PC-9 (cell line): Measurements from ENCODE around the gene NAT8L. TPM values are rescaled to one million over a fixed set of nuclear protein-coding genes. Genes with fewer than 3 reads are reported as not detected.

Experiments used
- BruUV-seq: library from RNA; stranded (reverse); fragments of 400-500 nt; replicated peaks from 2 replicates; lab custom pipeline; 2021; lab: Mats Ljungman, UMichigan
- CTCF ChIA-PET: fragments of 300-600 bp; sonication (Branson Sonifier 250); formaldehyde crosslinking; loops from one replicate; lab custom pipeline; 2022; ENCODE audit warnings: antibody characterized with exemption; lab: Charles Lee
- POLR2A ChIA-PET: fragments of 300-600 bp; sonication (Branson Sonifier 250); formaldehyde crosslinking; loops from one replicate; lab custom pipeline; 2022; ENCODE audit warnings: antibody characterized with exemption; ENCODE audit not compliant: unreplicated experiment; lab: Charles Lee
- DNase-seq, 2 experiments: peaks; one replicate each; pipeline versions ENCODE4 v3.0.0 to v3.0.0-alpha.2; 2015 to 2022; ENCODE audit warnings: mixed read lengths in 1 of 2
- H2AFZ ChIP-seq: fragments of 200-600 bp; sonication (generic); 2 replicates; pipeline ENCODE4 v1.8.1; 2017; ENCODE audit warnings: antibody characterized with exemption
- H3F3A ChIP-seq: fragments of 200-600 bp; sonication (generic); 2 replicates; pipeline ENCODE4 v1.8.1; 2017; ENCODE audit warnings: antibody characterized with exemption, mild to moderate bottlenecking, low read depth; ENCODE audit not compliant: insufficient read depth
- H3K27ac ChIP-seq: fragments of 200-600 bp; sonication (generic); 2 replicates; pipeline ENCODE4 v1.6.1; 2016; ENCODE audit warnings: mixed run types
- H3K27me3 ChIP-seq: fragments of 200-600 bp; sonication (generic); 2 replicates; pipeline ENCODE4 v1.6.1; 2016; ENCODE audit warnings: low read depth, mixed run types; ENCODE audit not compliant: insufficient read depth
- H3K36me3 ChIP-seq: fragments of 200-600 bp; sonication (generic); 2 replicates; pipeline ENCODE4 v1.6.1; 2016; ENCODE audit warnings: low read depth, mixed run types
- H3K4me1 ChIP-seq: fragments of 200-600 bp; sonication (generic); replicated peaks from 2 replicates; pipeline ENCODE4 v1.6.1; 2016; ENCODE audit warnings: mixed run types; ENCODE audit not compliant: insufficient read depth
- H3K4me2 ChIP-seq: fragments of 200-600 bp; sonication (generic); 2 replicates; pipeline ENCODE4 v1.6.1; 2017; ENCODE audit warnings: mixed run types
- H3K4me3 ChIP-seq: fragments of 200-600 bp; sonication (generic); 2 replicates; pipeline ENCODE4 v1.6.1; 2016; ENCODE audit warnings: mixed run types
- H3K79me2 ChIP-seq: fragments of 200-600 bp; sonication (generic); 2 replicates; pipeline ENCODE4 v1.6.1; 2017; ENCODE audit warnings: low read depth, mixed run types
- H3K9me2 ChIP-seq: fragments of 200-600 bp; sonication (generic); 2 replicates; pipeline ENCODE4 v1.8.1; 2017; ENCODE audit warnings: mild to moderate bottlenecking; ENCODE audit not compliant: insufficient read depth
- H3K9me3 ChIP-seq: fragments of 200-600 bp; sonication (generic); 2 replicates; pipeline ENCODE4 v1.8.1; 2016; ENCODE audit warnings: low read depth; ENCODE audit not compliant: insufficient read depth
- H4K20me1 ChIP-seq: fragments of 200-600 bp; sonication (generic); 2 replicates; pipeline ENCODE4 v1.8.1; 2017; ENCODE audit not compliant: insufficient read depth
- CTCF ChIP-seq: fragments of 200-600 bp; sonication (generic); conservative IDR thresholded peaks from 2 replicates; pipeline ENCODE4 v1.6.1; 2017; ENCODE audit warnings: mixed run types, antibody characterized with exemption, mild to moderate bottlenecking, moderate library complexity
- EZH2 ChIP-seq: fragments of 200-600 bp; sonication (generic); IDR thresholded peaks from 2 replicates; pipeline ENCODE4 v1.8.0; 2017; ENCODE audit warnings: antibody characterized with exemption, low read depth
- intact Hi-C: fragments of 100-400 bp; cut with micrococcal nuclease; formaldehyde crosslinking; loops from one replicate; pipeline ENCODE4 v1.10.0; 2022; ENCODE audit not compliant: unreplicated experiment
- total RNA-seq: library from RNA; stranded (reverse); gene quantifications from 2 replicates; pipeline ENCODE4 v1.2.3, GENCODE V29; 2021

The NAT8L gene
- total RNA-seq, 1 experiment from 2014 or later, result 2.1 TPM

DNA sequence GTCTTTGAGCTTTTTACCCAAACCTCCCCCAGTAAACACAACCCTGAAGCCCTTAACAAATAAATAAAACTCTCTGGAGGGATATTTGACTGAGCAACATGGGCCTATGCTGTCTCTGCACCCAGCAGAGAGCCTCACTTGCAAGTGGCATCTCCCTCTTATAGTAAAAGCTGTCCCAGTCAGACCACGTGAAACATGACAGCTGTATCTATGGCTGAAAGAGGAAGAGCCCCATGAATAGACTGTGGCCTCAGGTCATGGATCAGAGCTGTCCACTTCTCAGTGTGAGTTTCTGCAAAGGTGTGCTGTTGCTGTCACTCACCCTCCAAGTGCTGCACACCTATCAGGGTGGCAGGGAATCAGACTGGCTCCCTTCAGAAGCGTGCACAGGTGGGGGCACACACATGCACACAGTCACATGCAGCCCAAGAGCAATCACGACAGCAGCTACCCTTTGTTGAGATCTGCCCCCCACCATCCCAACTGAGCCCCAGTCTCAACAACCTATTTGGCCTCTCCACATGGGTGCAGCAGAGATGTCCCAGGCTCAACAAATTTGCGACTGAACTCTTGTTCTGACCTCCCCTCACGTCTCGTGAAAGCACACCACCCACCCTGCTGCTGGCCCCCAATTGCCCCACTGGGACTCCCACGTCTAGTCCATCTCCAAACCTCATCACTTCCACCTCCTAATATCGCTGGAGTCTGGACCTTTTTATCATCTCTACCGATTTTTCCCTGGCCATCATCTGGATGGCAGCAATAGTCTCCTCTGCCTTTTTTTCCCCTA is 45.6 kb downstream of the NAT8L start:
- no peaks in the 10 kb centered on the region for H3K36me3 ChIP-seq
- H3F3A ChIP-seq, result no peaks in the 10 kb centered on the region
- DNase-seq, result no peak
- no peaks in the 10 kb centered on the region for H3K9me2 ChIP-seq
- CTCF ChIA-PET, result no interaction called here
- H2AFZ ChIP-seq, result no peak overlapping the region
- BruUV-seq, result no TSS peak
- no peak for TF ChIP-seq EZH2
- no peak for TF ChIP-seq CTCF
- H3K27ac ChIP-seq, result no peak overlapping the region
- no peaks in the 10 kb centered on the region for H3K79me2 ChIP-seq
- peaks cover 10% of the 10 kb centered on the region for H3K9me3 ChIP-seq
- intact Hi-C loops, result no loop called here
- POLR2A ChIA-PET, result no interaction called here
- H3K4me1 ChIP-seq, result no peaks in the 10 kb centered on the region
- H3K27me3 ChIP-seq, result peaks cover 13% of the 10 kb centered on the region
- no peak overlapping the region for H3K4me3 ChIP-seq
- H3K4me2 ChIP-seq, result no peak overlapping the region
- no peaks in the 10 kb centered on the region for H4K20me1 ChIP-seq

DNA sequence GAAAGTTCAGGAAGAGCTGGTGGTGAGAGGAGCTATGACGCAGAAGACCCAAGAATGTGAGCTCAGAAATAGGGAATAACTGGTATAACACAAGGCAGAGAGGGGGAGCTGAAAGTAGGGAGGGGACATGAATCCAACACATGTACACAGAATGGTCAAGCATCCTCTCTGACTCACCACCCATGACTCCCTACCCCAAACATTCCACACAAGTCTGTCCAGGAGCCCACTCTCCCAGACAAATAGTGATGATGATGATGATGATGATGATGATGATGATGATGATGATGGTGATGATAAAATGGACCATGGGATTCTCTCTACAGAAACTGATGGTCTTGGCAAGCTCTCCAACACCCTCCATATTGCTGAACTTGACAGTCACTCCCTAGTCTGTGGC is 46.4 kb downstream of the NAT8L start:
- H3K4me1 ChIP-seq, result no peaks in the 10 kb centered on the region
- BruUV-seq, result no TSS peak
- intact Hi-C loops, result no loop called here
- H3F3A ChIP-seq, result no peaks in the 10 kb centered on the region
- H3K27me3 ChIP-seq, result peaks cover 14% of the 10 kb centered on the region
- CTCF ChIA-PET, result no interaction called here
- H3K9me3 ChIP-seq, result peaks cover 10% of the 10 kb centered on the region
- no peaks in the 10 kb centered on the region for H3K36me3 ChIP-seq
- POLR2A ChIA-PET, result no interaction called here
- no peak overlapping the region for H2AFZ ChIP-seq
- no peaks in the 10 kb centered on the region for H3K79me2 ChIP-seq
- TF ChIP-seq CTCF (no peak), EZH2 (no peak)
- H3K4me2 ChIP-seq, result no peak overlapping the region
- H4K20me1 ChIP-seq, result no peaks in the 10 kb centered on the region
- no peak overlapping the region for H3K27ac ChIP-seq
- DNase-seq, result no peak
- no peak overlapping the region for H3K4me3 ChIP-seq
- no peaks in the 10 kb centered on the region for H3K9me2 ChIP-seq

- no peak overlapping the region for H3K4me3 ChIP-seq
- no peak for DNase-seq
- no TSS peak for BruUV-seq
- no peaks in the 10 kb centered on the region for H4K20me1 ChIP-seq
- H3F3A ChIP-seq, result no peaks in the 10 kb centered on the region
- H3K4me2 ChIP-seq, result no peak overlapping the region
- no peaks in the 10 kb centered on the region for H3K79me2 ChIP-seq
- H2AFZ ChIP-seq, result no peak overlapping the region
- ChIA-PET POLR2A (no interaction called here), CTCF (no interaction called here)
- no peak overlapping the region for H3K27ac ChIP-seq
- H3K27me3 ChIP-seq, result no peaks in the 10 kb centered on the region
- no peaks in the 10 kb centered on the region for H3K9me2 ChIP-seq
- intact Hi-C loops, result no loop called here
- TF ChIP-seq CTCF (no peak), EZH2 (no peak)
- no peaks in the 10 kb centered on the region for H3K4me1 ChIP-seq
- no peaks in the 10 kb centered on the region for H3K9me3 ChIP-seq
- H3K36me3 ChIP-seq, result no peaks in the 10 kb centered on the region
Measured at GRCh38 chr4:2116687-2117400, 57.7 kb downstream of the NAT8L start.

Other genes starting within 250 kb of the NAT8L start
- gene LETM1, start 203.2 kb upstream of the NAT8L start, total RNA-seq, result 44.5 and 58.9 TPM in 2 replicates
- gene NSD2, start 187.9 kb upstream of the NAT8L start, total RNA-seq, result 176 and 186 TPM in 2 replicates
- 52.4 and 70.1 TPM in 2 replicates for gene NELFA, start 50.4 kb upstream of the NAT8L start, total RNA-seq
- 15.8 and 16.2 TPM in 2 replicates for gene HAUS3, start 182.8 kb downstream of the NAT8L start, total RNA-seq
- 0.18 and 1.3 TPM in 2 replicates for gene POLN, start 182.8 kb downstream of the NAT8L start, total RNA-seq
- 34.0 and 37.0 TPM in 2 replicates for gene MXD4, start 202.8 kb downstream of the NAT8L start, total RNA-seq